HepG2 (cell line): ENCODE data around the gene CAPS. TPM values are rescaled to one million over a fixed set of nuclear protein-coding genes. Genes with fewer than 3 reads are reported as not detected.

Experiments
- BCL6 ChIP-seq: IDR thresholded peaks from 2 replicates; pipeline ENCODE4 v1.6.1; 2016; ENCODE audit warnings: missing genetic modification reagents, missing compliant biosample characterization
- EEA1 ChIP-seq: sonication (generic); formaldehyde crosslinking; IDR thresholded peaks from 2 replicates; pipeline ENCODE4 v1.5.1; 2020; ENCODE audit warnings: mild to moderate bottlenecking, missing genetic modification reagents, borderline replicate concordance
- FUBP1 ChIP-seq: sonication (generic); formaldehyde crosslinking; IDR thresholded peaks from 2 replicates; pipeline ENCODE4 v1.5.1; 2020; ENCODE audit warnings: missing genetic modification reagents, mild to moderate bottlenecking, borderline replicate concordance
- KAT2B ChIP-seq: fragments of 150-350 bp; IDR thresholded peaks from 2 replicates; pipeline ENCODE4 v1.6.1; 2014; ENCODE audit warnings: low read depth, low read length, borderline replicate concordance
- MED1 ChIP-seq: sonication (generic); formaldehyde crosslinking; IDR thresholded peaks from 2 replicates; pipeline ENCODE4 v1.4.0; 2020; ENCODE audit warnings: missing genetic modification reagents
- NRL ChIP-seq: sonication (generic); formaldehyde crosslinking; IDR thresholded peaks from 2 replicates; pipeline ENCODE4 v1.5.0; 2020; ENCODE audit warnings: missing genetic modification reagents, mild to moderate bottlenecking, moderate library complexity, borderline replicate concordance
- PHF21A ChIP-seq: sonication (generic); formaldehyde crosslinking; IDR thresholded peaks from 2 replicates; pipeline ENCODE4 v1.5.0; 2020; ENCODE audit warnings: mild to moderate bottlenecking, missing genetic modification reagents
- REL ChIP-seq: sonication (generic); formaldehyde crosslinking; conservative IDR thresholded peaks from 2 replicates; pipeline ENCODE4 v1.8.0; 2022; ENCODE audit warnings: mild to moderate bottlenecking, missing genetic modification reagents, moderate library complexity
- TGIF2 ChIP-seq: IDR thresholded peaks from 2 replicates; pipeline ENCODE4 v1.6.1; 2016; ENCODE audit warnings: control low read depth, missing compliant biosample characterization
- ZBTB25 ChIP-seq: IDR thresholded peaks from 2 replicates; pipeline ENCODE4 v1.6.1; 2018; ENCODE audit warnings: missing genetic modification reagents
- ZNF17 ChIP-seq: sonication (generic); formaldehyde crosslinking; IDR thresholded peaks from 2 replicates; pipeline ENCODE4 v1.5.0; 2020; ENCODE audit warnings: mild to moderate bottlenecking, missing genetic modification reagents
- ZNF282 ChIP-seq: fragments of 450-650 bp; IDR thresholded peaks from 2 replicates; pipeline ENCODE4 v1.6.1; 2018; ENCODE audit not compliant: partially characterized antibody
- ZNF607 ChIP-seq: sonication (generic); formaldehyde crosslinking; IDR thresholded peaks from 2 replicates; pipeline ENCODE4 v1.5.1; 2020; ENCODE audit warnings: missing genetic modification reagents, mild to moderate bottlenecking, borderline replicate concordance
- ZSCAN22 ChIP-seq: sonication (generic); formaldehyde crosslinking; IDR thresholded peaks from 2 replicates; pipeline ENCODE4 v1.4.0; 2020; ENCODE audit warnings: mild to moderate bottlenecking, missing genetic modification reagents
- polyA plus RNA-seq, 8 experiments: library from polyadenylated mRNA; depleted of rRNA in 3 of 8; stranded (reverse) in 7 of 8; unstranded in 1 of 8; fragments of >200 nt; fragmentation: Illumina TruSeq in 4 of 8; extraction: Trizol in 4 of 8; gene quantifications; 2 replicates each; pipeline versions ENCODE4 v1.2.1 to v1.2.3, GENCODE V29; 2011 to 2016; ENCODE audit warnings: low read depth in 4 of 8, missing spikeins in 1 of 8, mixed read lengths in 1 of 8; ENCODE audit not compliant: insufficient read depth in 1 of 8
- total RNA-seq, 5 experiments: library from RNA; depleted of rRNA; stranded (reverse); fragments of >200 nt; fragmentation: Illumina TruSeq; extraction: Trizol; gene quantifications; 2 replicates each; pipeline ENCODE4 v1.2.3, GENCODE V29; 2016; ENCODE audit warnings: low read depth in 1 of 5
- TF ChIP-seq, protein P1 (sequence below): sonication (generic); formaldehyde crosslinking; IDR thresholded peaks from 2 replicates; pipeline ENCODE4 v1.4.0; 2020; ENCODE audit warnings: mild to moderate bottlenecking, missing genetic modification reagents
- TF ChIP-seq, protein P2 (sequence below): sonication (generic); formaldehyde crosslinking; IDR thresholded peaks from 2 replicates; pipeline ENCODE4 v1.4.0; 2020; ENCODE audit warnings: missing genetic modification reagents

The CAPS gene
- total and polyA plus RNA-seq, 2 of the 13 experiments (the other 11 are each of a cell fraction or from before 2014, with no cell fraction given), result 3.1 TPM

DNA sequence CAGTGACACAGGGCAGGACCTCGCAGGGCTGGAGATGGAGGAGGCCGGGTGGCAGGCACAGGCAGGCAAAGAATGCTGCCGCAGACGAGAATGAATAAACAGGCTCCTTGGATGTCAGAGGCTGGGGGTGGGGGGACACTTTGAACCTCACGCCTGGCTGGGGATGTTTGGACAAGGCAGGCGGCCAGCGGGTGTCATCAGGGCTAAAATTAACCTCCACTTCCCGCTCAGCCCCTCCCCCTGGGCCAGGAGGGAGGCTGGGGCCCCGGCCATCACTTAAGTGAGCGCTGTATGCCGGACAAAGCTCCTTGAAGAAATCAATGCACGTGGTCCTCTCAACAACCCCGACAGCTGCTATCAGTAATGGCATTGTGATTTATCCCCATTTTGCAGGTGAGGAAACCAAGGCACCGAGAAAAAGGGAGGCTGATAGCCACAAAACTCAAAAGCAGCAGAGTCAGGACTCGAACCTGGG lies 33.4 kb upstream of the CAPS start (continued):
- TF ChIP-seq EEA1 (no peak), ZSCAN22 (CRISPR knock-in tag) (no peak), ZNF607 (CRISPR knock-in tag) (no peak), NRL (CRISPR knock-in tag) (no peak; the same call in 1 of the 2 replicates), PHF21A (CRISPR knock-in tag) (peak; percentile 88), ZNF282 (no peak), KAT2B (no peak), BCL6 (CRISPR knock-in tag) (peak; percentile 74), ZNF17 (CRISPR knock-in tag) (no peak), REL (CRISPR knock-in tag) (no peak), TGIF2 (CRISPR knock-in tag) (peak; percentile 43; the same call in 1 of the 2 replicates), ZBTB25 (CRISPR knock-in tag) (peak; percentile 60; the same call in 1 of the 2 replicates), FUBP1 (CRISPR knock-in tag) (no peak), MED1 (peak; percentile 93)
- TF ChIP-seq, protein P1, sequence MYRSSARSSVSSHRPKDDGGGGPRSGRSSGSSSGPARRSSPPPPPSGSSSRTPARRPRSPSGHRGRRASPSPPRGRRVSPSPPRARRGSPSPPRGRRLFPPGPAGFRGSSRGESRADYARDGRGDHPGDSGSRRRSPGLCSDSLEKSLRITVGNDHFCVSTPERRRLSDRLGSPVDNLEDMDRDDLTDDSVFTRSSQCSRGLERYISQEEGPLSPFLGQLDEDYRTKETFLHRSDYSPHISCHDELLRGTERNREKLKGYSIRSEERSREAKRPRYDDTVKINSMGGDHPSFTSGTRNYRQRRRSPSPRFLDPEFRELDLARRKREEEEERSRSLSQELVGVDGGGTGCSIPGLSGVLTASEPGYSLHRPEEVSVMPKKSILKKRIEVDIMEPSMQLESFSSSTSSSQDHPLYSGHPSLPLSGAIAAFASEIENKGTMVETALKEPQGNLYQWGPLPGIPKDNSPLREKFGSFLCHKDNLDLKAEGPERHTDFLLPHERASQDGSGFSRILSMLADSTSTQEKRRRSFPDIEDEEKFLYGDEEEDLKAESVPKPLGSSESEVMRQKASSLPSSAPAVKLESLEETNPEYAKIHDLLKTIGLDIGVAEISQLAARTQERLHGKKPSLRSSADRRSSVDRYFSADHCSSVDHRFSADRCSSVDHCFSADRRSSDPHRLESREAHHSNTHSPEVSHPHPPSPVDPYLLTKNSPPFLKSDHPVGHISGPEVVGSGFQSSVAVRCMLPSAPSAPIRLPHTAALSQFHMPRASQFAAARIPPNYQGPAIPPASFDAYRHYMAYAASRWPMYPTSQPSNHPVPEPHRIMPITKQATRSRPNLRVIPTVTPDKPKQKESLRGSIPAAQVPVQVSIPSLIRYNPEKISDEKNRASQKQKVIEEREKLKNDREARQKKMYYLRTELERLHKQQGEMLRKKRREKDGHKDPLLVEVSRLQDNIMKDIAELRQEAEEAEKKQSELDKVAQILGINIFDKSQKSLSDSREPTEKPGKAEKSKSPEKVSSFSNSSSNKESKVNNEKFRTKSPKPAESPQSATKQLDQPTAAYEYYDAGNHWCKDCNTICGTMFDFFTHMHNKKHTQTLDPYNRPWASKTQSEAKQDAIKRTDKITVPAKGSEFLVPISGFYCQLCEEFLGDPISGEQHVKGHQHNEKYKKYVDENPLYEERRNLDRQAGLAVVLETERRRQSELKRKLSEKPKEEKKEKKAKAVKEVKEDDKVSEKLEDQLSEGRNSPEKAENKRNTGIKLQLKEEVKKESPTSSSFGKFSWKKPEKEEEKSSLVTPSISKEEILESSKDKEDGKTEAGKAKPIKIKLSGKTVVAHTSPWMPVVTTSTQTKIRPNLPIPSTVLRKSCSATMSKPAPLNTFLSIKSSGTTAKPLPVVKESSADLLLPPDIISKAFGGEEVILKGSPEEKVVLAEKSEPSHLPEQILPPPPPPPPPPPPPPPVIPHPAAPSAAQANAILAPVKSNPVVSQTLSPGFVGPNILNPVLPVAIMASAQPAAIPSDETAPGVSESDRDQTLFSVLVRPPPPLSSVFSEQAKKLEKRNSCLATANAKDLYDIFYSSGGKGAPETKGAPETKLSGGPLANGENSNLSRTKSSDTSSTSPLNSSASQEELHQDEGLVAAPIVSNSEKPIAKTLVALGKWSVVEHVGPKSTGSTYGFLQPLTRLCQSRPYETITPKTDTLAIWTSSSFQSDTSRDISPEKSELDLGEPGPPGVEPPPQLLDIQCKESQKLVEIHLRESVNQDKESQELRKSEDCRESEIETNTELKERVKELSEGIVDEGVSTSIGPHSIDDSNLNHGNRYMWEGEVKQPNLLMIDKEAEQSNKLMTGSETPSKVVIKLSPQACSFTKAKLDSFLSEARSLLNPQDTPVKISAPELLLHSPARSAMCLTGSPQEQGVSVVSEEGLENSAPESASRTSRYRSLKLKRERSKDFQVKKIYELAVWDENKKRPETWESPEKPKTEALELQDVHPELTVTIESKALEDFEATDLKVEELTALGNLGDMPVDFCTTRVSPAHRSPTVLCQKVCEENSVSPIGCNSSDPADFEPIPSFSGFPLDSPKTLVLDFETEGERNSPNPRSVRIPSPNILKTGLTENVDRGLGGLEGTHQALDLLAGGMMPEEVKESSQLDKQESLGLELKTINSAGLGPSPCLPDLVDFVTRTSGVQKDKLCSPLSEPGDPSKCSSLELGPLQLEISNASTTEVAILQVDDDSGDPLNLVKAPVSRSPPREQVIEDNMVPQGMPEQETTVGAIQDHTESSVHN (CRISPR knock-in tag), result no peak
- TF ChIP-seq, protein P2, sequence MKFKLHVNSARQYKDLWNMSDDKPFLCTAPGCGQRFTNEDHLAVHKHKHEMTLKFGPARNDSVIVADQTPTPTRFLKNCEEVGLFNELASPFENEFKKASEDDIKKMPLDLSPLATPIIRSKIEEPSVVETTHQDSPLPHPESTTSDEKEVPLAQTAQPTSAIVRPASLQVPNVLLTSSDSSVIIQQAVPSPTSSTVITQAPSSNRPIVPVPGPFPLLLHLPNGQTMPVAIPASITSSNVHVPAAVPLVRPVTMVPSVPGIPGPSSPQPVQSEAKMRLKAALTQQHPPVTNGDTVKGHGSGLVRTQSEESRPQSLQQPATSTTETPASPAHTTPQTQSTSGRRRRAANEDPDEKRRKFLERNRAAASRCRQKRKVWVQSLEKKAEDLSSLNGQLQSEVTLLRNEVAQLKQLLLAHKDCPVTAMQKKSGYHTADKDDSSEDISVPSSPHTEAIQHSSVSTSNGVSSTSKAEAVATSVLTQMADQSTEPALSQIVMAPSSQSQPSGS (CRISPR knock-in tag), result peak; percentile 49; the same call in 1 of the 2 replicates
